HG03521 (cell line): ENCODE data around the gene ALX4.

Experiments
- ATAC-seq: cut with Tn5 transposase; IDR thresholded peaks from one replicate; pipeline ENCODE4 v1.9.1; 2021; ENCODE audit warnings: mild to moderate bottlenecking, moderate library complexity; ENCODE audit not compliant: unreplicated experiment

ALX4 gene

DNA sequence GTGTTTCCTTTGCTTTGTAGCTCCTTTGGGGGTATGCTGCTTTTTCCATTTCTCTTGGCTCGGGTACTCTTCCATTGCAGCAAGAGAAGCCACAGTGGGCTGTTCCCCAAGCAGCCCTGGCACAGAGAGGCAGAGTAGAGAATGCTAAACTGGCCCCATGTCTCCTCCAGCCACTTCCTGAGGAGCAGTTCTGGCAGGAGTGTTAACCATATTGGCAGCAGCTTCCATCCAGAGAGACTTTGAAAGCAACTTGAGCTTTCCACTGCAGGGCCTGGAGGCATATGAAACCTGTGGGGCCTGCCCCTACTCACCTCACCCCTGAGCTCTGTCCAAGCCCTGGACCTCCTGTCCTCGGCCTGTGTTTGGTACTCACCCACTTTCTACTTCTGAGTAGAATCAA, 61.8 kb downstream of the ALX4 start:
- no peak for ATAC-seq

DNA sequence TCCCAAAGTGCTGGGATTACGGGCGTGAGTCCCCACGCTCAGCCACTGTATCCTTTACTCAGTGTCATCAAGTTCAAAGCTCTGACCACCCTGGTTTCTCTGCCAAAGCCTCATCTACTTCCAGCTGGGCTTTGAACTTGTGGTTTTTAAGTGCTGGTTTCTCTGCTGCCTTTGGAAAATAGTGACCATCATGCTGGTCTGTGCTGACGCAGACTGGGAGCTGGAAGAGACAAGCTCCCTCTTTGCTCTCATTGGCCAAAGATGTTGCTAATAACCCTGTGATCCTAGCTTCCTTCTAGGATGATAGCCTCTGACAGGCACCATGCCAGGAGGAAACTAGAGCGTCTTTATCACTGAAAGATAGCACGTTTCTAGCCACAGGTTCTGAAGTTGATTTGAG, 62.4 kb downstream of the ALX4 start:
- ATAC-seq, result no peak

DNA sequence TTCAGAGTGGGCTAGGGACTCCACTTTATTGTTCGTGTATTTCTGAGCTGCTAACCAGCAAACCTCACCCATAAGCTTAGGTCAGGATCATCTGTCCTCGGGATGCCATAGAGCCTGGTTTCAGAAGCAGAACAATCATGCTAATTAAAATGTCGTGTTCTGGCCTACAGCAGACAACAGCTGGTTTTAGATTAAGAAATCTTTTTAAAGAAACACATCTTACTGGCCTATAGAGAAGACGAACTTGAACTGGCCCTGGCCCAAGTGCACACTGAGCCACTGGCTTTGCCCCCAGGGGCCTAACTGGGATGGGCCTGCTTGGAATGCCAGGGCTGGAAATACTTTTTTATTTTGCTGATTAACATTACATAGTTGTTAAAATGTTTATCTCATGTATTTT, 63.2 kb downstream of the ALX4 start:
- no peak for ATAC-seq

DNA sequence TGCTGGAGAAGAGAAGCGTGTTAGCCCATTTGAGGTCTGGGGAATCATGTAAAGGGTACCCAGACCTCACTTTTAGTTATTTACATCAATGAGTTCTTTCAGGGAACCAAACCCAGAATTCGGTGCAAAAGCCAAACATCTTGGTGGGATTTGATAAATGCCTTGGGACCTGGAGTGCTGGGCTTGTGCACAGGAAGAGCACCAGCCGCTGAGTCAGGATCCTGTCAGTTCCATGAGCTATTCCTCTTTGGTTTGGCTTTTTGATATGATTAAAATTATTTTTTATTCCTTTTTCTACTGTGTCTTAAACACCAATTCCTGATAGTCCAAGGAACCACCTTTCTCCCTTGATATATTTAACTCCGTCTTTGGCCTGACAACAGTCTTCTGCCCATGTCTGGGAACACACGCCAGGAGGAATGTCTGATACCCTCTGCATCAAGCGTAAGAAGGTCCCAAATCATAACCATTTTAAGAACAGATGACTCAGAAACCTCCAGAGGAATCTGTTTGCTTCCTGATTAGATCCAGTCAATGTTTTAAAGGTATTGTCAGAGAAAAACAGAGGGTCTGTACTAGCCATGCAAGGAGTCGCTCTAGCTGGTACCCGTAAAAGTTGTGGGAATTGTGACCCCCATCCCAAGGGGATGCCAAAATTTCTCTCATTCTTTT, 65.2 kb downstream of the ALX4 start:
- no peak for ATAC-seq

DNA sequence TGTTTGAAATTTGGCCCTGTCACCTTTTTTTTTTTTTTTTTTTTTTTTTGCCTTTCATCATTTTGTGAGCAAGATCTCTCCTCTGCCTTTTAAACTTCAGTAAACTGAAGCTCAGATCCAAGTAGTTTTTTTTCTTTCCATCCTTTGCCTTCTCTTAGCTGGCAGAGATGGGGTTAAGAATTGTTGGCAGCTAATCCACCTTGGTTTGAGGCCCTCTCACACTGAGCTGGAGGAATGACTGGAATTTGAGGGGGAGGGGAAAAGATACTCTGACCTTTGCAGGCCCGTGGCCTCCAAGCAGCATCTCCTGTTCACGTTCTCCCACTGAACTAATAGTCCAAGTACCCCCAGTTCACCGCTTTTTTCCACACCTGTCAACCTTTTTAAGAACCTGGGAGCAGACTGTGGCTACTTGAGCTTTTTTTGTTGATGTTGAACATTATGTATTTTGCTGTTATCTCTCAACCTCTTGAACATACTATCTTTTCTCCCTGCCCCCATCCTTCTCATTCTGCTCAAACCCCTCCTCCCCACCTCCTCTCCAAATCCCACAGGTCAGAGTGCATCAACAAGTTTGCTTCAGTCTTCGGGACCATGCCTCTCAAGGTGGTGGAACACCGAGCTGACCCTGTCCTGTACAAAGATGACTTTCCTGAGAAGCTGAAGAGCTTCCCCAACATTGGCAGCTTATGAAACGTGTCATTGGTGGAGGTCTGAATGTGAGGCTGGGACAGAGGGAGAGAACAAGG, 66.2 kb downstream of the ALX4 start:
- no peak for ATAC-seq

DNA sequence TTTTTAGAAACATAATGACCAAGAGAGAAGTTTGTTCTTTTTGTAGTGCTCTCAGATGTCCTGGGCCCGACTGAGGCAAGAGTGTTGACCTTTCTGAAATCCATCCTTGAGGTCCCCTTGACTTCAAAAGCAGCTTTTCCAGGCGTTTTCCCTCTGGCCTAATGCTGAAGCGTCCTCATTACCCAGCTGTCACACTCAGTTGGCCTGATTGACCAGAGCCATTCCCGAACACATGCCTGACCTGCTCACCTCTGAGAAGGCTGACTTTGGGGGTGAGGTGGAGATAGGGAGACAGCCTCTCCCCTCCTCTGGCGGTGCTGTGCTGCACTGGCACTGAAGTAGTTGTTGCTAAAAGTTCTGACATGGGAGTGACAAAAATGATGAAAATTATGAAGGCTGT, 66.9 kb downstream of the ALX4 start:
- ATAC-seq, result no peak

DNA sequence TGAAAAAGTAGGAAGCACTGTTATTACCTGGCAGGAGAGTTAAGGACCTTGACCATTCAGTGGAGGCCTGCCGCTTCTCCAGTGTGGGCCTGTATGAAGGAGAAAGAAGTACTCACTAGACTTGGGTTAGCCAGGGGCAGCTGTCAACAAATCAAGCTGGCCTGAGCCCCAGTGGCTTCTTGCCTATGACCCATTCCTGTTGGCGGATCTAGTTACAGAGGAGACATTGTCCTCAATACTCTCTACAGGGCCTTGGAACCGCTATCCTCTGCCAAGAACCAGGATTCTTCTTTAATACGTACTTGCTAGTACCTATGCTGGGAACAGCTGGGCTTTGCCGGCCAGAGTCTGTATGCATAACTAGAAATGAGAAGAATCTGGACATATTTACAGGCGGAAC, 68.1 kb downstream of the ALX4 start:
- no peak for ATAC-seq

DNA sequence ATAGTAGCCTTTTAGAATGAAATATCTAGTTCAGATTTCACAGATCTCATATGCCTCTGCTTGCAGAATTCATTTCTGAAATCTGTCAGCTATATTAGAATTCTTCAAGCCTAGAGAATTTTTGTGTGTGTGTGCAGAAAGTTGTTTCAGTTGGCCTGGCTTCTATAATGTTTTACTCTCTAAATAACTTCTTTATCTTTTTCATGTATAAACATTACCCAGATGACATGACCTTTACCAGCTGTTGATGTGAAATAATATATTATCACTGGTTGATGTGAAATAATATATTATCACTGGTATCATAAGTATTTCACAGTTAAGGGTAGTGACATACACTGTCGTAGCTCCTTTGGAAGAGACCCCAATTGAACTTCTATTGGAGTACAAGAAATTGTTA, 72.8 kb downstream of the ALX4 start:
- no peak for ATAC-seq

DNA sequence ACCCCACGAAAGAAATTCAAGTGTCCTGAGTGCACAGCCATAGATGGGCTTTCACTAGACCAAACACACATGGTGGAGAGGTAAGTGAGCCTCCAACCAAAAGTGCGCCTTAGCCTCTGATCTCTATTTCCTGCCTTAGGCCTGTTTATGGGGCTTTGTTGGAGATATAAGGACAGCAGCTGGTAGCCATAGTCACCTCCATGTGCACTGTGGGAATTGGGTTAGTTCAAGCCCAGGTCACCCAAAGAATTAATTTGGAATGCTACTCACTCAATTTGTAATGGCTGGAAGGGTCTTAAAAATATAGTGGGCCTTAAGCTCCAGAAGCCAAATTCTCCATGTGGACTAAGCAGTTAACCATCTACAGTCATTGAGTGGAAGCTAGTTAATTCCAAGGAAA, 73.6 kb downstream of the ALX4 start:
- no peak for ATAC-seq

DNA sequence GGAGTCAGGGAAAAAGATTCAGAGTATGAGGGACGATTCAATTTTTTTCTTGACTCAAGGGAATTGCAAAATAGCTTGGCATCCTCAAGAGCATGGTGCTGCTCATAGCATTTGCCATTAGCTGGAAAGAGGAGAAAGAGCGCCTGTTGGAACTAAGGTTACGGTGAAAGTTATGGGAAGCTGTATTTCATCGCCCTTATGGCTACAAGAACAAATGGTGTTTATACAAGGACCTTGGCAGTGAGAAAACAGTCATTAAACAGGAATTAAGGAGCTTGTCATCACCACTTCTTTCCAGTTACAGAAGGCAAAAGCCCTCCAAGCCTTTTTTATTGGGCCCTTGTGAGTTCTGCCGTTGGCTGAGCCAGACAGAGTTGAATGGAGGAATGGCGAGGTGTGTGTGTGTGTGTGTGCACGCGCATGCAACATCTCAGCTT, 74.2 kb downstream of the ALX4 start:
- ATAC-seq, result no peak

DNA sequence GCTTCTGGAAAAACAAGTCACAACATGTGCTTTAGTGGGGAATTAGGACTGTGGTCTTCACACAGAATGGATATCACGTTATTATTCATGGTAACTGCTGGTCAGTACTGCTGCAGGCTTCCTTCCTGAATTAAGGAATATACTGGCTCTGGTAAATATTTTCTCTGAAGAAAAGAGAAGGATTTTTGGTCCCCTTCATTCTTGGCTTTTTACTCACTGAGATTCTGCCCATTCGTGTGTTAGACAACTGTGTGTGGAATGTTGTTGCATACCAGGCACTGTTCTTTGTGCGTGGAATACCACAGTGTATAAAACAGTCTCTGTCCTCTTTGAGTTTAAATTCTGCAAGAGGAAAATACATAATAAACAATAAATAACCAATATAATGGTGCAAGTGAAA, 80.3 kb downstream of the ALX4 start:
- no peak for ATAC-seq

DNA sequence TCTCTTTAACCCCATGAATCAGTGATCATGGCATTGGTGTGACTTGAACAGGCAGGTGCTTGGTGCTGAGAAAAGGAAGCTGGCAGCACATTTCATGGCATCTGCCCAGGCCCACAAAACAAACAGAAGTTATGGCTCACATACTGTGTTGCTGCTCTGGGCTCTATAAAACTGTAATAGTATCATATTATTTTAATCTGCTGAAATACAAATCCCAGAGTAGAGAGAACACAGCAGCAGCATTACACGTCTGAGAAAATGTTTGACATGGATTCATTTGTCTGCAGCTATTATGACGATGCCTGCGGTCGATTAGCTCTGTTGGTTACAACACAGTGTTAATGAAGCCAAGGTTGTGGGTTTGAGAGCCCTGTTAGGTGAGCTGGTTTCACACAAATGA, 80.8 kb downstream of the ALX4 start:
- no peak for ATAC-seq

DNA sequence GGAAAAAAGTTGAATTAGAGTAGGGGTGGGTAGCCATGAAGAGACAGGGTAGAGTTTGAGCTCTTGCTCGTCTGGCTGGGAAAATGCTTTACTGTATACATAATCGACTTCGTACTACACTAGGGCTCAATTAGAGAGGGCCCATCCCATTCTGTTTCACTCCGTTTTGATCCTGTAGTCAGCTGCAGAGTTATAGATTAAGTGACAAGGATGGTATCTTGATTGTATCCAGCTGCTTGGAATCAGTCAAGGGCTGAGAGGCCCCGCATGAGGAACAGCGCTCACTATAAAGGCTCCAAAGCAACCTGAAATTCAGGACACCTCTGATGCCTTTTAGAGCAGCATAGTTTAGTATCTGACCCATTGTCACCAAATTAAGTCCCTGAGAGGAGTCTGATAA, 81.6 kb downstream of the ALX4 start:
- no peak for ATAC-seq

DNA sequence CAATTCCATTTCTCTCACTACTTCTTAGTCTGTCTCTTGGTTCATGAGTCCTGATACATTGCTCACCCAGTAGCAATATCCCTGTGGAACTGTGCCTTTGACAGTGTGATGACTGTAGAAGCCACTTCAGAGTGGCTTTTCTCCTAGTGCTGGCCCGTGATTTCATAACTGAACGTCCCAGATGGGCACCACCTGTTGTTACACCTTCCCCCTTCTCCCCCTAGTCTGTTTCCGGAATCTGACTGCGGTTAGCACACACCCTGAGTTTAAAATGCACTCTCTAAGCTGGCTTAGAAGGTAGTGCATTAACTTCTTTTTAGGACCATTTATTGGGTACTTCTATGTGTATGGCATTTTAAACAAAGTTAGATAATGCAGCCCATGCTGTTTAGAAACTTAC, 83.0 kb downstream of the ALX4 start:
- ATAC-seq, result no peak

DNA sequence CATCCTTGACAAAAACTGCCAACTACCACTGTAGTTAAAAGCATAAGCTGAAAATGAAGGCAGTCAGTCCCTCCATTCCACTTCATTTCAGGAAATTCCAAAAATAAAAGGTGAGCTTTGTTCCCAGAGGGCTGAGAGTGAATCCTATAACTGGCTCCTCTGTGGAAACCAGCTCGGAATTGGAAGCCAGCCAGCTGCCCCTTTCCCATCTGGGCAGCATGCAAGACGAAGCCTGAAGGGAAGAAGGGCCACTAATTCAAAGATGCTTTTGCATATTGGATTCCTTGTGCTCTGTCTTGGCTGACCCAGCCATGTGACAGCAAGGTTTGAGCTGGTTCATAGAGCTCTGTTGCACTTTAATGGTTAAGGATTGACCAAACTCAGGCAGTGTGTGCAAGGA, 83.4 kb downstream of the ALX4 start:
- ATAC-seq, result no peak

DNA sequence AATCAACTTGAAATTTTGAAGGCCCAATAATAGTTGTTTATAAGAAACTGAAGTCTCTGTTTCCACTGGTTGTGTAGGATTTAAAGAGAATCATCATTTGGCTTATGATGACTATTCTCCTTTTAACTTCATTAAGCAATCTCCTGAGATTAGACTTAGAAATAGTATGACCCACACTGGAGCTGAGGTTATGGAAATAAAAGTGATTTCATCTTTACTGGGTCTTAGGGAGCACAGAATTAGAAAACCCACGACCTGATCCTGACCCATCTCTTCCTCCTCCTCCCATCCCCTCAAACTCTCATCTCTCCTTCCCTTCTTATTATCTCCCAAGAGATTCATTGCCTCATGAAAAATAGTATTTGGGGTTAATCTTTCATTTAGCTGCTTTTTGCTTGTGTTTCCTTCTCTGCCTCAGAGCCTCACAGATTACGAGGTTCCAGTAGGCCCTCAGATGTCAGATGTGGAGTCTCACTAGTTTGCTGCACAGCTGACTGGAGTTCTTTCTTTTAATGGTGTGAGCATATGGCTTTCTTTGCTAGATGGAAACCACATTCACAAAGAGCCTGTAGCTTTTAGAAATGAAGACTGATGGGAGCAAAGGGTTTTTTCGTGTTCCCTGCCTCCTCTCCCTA, 85.0 kb downstream of the ALX4 start:
- ATAC-seq, result no peak

DNA sequence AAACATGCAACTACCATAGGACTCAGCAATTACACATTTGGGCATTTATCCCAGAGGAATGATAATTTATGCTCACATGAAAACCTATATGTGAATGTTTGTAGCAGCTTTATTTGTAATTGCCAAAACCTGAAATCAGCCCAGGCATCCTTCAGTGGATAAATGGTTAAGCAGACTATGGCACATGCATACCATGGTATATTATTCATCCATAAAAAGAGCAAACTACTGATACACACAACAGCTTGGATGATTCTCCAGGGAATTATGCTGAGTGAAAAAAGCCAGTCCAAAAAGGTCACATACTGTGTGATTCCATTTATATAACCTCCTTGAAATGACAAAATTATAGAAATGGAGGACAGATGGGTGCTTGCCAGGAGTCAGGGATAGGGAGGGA, 86.7 kb downstream of the ALX4 start:
- ATAC-seq, result no peak

DNA sequence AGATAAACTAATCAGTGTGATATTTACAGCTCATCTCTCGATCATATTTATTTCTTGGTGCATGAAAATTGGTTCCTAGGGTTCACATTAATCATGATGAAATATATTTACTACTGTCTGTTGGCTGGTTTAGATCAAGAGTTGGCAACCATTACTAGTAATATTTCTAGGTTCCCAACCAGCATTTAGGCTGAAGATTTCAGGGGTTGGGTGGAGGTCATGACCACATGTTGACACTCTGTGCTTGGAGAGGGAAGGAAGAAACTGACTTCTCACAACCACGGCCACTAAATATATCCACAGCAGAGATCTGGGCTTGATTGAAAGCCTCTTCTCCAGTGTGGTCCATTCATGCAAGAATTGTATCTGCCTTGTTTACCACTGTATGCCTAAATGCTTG, 87.9 kb downstream of the ALX4 start:
- ATAC-seq, result no peak

DNA sequence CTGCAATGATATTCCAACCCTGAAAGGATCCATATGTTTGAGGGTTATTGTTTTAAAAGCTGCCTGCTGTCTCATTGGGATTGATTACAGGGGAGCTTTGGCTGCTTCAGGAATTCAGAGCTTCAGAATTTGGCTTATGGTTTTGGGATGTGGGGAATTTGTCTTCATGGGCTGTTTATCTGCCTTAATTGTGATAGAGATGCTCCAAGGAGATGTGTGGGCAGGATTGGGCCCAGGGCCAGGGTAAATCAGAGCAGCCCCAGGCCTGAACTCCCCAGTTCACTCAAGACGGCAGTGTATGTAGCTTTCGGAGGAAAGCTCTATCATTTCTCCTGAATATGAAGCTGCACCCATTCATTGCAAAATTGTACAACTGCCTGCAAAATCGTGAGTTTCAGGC, 88.5 kb downstream of the ALX4 start:
- ATAC-seq, result no peak

DNA sequence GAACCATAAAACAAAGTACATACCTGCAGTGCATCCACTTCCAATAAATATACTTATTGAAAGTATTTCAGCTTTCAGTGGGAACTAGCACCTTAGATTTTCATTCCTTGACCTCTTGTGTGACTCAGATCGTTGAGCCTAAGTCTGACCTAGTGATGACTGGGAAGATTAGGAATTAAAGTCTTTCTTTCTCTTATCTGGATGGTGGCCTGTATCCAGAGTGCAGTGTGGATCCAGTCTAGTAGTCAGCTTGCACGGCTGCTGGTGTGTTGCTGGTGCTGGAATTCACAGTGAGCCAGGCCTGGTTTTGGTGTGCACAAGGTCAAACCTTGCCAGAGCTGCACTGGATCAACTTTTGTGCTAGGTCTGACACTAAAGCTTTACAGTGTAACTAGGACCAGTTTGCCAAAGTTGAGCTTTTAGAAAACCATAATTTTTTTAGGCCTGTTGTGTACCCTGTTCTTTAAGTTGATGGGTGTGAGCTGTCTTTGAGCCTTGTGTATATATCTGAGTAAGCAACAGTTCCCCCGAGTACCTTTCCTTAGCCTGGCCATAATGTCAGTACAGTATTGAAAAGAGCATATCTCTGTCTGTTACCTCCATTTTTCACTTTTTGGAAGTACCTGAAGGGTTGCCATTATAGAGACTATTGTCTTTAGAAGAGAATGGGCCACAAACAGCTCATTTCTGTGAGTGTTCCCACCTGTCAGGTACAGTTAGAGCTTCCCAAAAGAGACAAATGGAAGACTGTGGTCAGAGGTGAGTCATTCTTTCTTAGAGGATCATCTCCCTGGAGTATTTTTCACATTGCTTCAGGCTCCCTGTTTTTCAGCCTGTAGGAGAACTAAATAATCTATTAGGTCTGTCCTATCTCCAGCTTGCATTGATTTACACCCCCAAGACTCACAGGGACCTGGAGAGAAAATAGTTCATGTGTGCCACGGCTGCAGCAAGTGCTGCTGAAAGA, 89.8 kb downstream of the ALX4 start:
- ATAC-seq, result no peak

DNA sequence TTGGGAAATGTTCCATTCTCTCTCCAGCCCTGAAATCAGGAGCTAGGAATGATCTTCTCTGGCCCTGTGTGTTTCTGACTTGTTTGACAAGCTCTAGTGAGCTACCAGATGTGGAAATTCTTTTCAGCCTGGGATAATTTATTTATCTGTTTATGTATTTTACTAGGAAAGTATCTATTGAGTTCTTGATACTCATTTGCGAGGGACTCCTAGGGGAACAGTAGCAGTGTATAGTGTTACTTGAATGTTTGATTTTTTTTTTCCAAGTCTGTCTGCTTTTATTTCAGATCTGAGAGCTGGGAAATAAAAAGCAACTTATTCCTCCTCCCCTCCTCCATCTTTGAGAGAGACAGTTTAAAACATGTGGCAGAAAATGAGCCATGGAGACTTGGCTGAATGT, 92.5 kb downstream of the ALX4 start:
- ATAC-seq, result no peak
